Trophoblast cell (in vitro differentiated cells and primary cell): ENCODE data around the gene WDR72.
"Not testable (repeated sequence)": the region's sequence is repeated elsewhere in the genome, so short reads cannot be mapped to it uniquely, and the experiment has no call there.

Experiments
- DNase-seq, 2 donors: peaks; one replicate each; pipeline ENCODE4 v3.0.0-alpha.2; 2016
- H2AFZ ChIP-seq: 2 replicates; pipeline ENCODE4 v1.6.1; 2013; ENCODE audit warnings: low read length, moderate library complexity, mild to moderate bottlenecking; ENCODE audit not compliant: insufficient read depth, poor library complexity
- H2AK5ac ChIP-seq: 2 replicates; pipeline ENCODE4 v1.6.1; 2013; ENCODE audit warnings: mild to moderate bottlenecking, low read length
- H2BK120ac ChIP-seq: 2 replicates; pipeline ENCODE4 v1.6.1; 2013; ENCODE audit warnings: low read length, mild to moderate bottlenecking, moderate library complexity; ENCODE audit not compliant: insufficient read depth, poor library complexity
- H2BK12ac ChIP-seq: 2 replicates; pipeline ENCODE4 v1.6.1; 2013; ENCODE audit warnings: mild to moderate bottlenecking, low read length, moderate library complexity
- H2BK5ac ChIP-seq: 2 replicates; pipeline ENCODE4 v1.6.1; 2013; ENCODE audit warnings: low read length, low read depth, moderate library complexity, mild to moderate bottlenecking; ENCODE audit not compliant: poor library complexity
- H3K14ac ChIP-seq: 2 replicates; pipeline ENCODE4 v1.6.1; 2013; ENCODE audit warnings: mild to moderate bottlenecking, low read length
- H3K18ac ChIP-seq: 2 replicates; pipeline ENCODE4 v1.6.1; 2013; ENCODE audit warnings: mild to moderate bottlenecking, low read length
- H3K23ac ChIP-seq: 2 replicates; pipeline ENCODE4 v1.6.1; 2013; ENCODE audit warnings: low read length
- H3K27ac ChIP-seq: 2 replicates; pipeline ENCODE4 v1.5.1; 2013; ENCODE audit warnings: low read depth, mild to moderate bottlenecking, inconsistent platforms, low read length, moderate library complexity
- H3K27me3 ChIP-seq: 2 replicates; pipeline ENCODE4 v1.6.1; 2013; ENCODE audit warnings: inconsistent platforms, mild to moderate bottlenecking, low read length, moderate library complexity; ENCODE audit not compliant: insufficient read depth
- H3K36me3 ChIP-seq, 2 experiments: 1 replicate in 1 of 2; 2 replicates in 1 of 2; pipeline ENCODE4 v1.6.1; 2013; ENCODE audit warnings: low read length in 2 of 2, mild to moderate bottlenecking in 2 of 2, moderate library complexity in 1 of 2; ENCODE audit not compliant: insufficient read depth in 2 of 2, control insufficient read depth in 1 of 2
- H3K4ac ChIP-seq: 2 replicates; pipeline ENCODE4 v1.6.1; 2013; ENCODE audit warnings: low read depth, mild to moderate bottlenecking, low read length, moderate library complexity
- H3K4me1 ChIP-seq, 2 experiments: 1 replicate in 1 of 2; 2 replicates in 1 of 2; pipeline ENCODE4 v1.6.1; 2013; ENCODE audit warnings: low read length in 2 of 2, mild to moderate bottlenecking in 2 of 2, moderate library complexity in 1 of 2; ENCODE audit not compliant: insufficient read depth in 2 of 2, control insufficient read depth in 1 of 2
- H3K4me2 ChIP-seq: 2 replicates; pipeline ENCODE4 v1.6.1; 2013; ENCODE audit warnings: inconsistent platforms, mild to moderate bottlenecking, low read length, moderate library complexity
- H3K4me3 ChIP-seq: 2 replicates; pipeline ENCODE4 v1.5.1; 2013; ENCODE audit warnings: mild to moderate bottlenecking, low read depth, low read length, inconsistent platforms
- H3K79me1 ChIP-seq: one replicate; pipeline ENCODE4 v1.6.1; 2013; ENCODE audit warnings: low read length
- H3K79me2 ChIP-seq: 2 replicates; pipeline ENCODE4 v1.6.1; 2013; ENCODE audit warnings: low read length, mild to moderate bottlenecking; ENCODE audit not compliant: control insufficient read depth, insufficient read depth, poor library complexity
- H3K9ac ChIP-seq: 2 replicates; pipeline ENCODE4 v1.6.1; 2013; ENCODE audit warnings: mild to moderate bottlenecking, low read length
- H3K9me3 ChIP-seq: 2 replicates; pipeline ENCODE4 v1.6.1; 2013; ENCODE audit warnings: low read depth, mild to moderate bottlenecking, control low read depth, inconsistent platforms, low read length; ENCODE audit not compliant: insufficient read depth
- H4K12ac ChIP-seq: 2 replicates; pipeline ENCODE4 v1.6.1; 2013; ENCODE audit warnings: low read depth, mild to moderate bottlenecking, low read length, moderate library complexity
- H4K8ac ChIP-seq: 2 replicates; pipeline ENCODE4 v1.6.1; 2013; ENCODE audit warnings: low read depth, mild to moderate bottlenecking, low read length, moderate library complexity
- H4K91ac ChIP-seq: one replicate; pipeline ENCODE4 v1.6.1; 2013; ENCODE audit warnings: low read depth, mild to moderate bottlenecking, low read length, moderate library complexity
- WGBS: extraction: QIAGEN DNeasy Blood & Tissue Kit; methylation state at CpG from one replicate; pipeline ENCODE4 v1.1.7; 2013; ENCODE audit warnings: missing lambda C conversion rate; ENCODE audit not compliant: insufficient read length, insufficient coverage; ENCODE audit errors: extremely low coverage; 5-methylcytosine and 5-hydroxymethylcytosine counted together

The WDR72 gene

DNA sequence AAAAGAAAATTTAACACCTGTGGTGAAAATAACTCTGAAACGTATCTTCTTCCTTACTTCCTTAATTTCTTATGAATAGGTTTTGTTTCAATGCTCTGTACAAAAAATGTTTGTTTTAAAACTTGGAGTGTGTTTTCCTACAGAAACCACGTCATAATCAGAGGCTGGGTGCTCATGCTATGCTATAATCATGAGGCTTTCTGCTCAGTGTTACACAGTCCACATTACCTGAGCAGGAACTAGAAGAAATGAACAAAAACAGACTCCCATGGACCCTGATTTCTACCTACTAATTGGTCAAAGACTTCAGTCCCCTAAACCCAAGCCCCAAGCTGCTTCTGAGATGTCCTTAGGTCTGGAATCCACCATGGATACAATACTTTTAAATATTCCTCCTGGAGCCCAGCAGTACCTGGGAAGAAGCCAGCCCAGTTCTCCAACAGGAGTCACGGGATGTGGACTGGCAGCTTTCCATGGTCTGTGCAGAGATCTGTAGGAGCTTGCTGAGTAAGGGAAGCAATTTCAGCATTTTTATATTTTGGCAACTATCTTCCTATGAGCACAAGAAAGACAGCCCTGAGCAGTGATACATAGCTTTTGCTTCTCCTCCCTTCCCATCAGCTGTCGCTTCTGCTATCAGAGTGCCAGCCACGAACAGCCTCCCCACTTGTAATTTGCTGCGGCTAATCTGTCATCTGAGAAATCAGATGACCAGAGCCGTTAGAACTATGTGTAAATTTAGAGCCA, 65.6 kb downstream of the WDR72 start:
- Histone ChIP-seq H3K4ac (no peak overlapping the region), H2AFZ (no peak overlapping the region), H2BK120ac (no peak overlapping the region), H3K9ac (no peak overlapping the region), H3K4me2 (no peak overlapping the region), H3K27me3 (no peaks in the 10 kb centered on the region), H3K4me3 (no peak overlapping the region), H3K79me1 (no peaks in the 10 kb centered on the region), H3K27ac (no peak overlapping the region), H3K36me3 (no peaks in the 10 kb centered on the region), H3K18ac (no peak overlapping the region), H3K9me3 (no peaks in the 10 kb centered on the region), H4K91ac (no peak overlapping the region), H3K4me1 (no peaks in the 10 kb centered on the region), H2BK5ac (no peak overlapping the region), H2AK5ac (no peak overlapping the region), H3K79me2 (no peaks in the 10 kb centered on the region), H4K12ac (no peak overlapping the region), H3K23ac (no peak overlapping the region), H4K8ac (no peak overlapping the region), H2BK12ac (no peak overlapping the region), H3K14ac (no peak overlapping the region)
- no CpG with 5 or more reads among the region's 7 CpGs for WGBS
- DNase-seq, result no peak

DNA sequence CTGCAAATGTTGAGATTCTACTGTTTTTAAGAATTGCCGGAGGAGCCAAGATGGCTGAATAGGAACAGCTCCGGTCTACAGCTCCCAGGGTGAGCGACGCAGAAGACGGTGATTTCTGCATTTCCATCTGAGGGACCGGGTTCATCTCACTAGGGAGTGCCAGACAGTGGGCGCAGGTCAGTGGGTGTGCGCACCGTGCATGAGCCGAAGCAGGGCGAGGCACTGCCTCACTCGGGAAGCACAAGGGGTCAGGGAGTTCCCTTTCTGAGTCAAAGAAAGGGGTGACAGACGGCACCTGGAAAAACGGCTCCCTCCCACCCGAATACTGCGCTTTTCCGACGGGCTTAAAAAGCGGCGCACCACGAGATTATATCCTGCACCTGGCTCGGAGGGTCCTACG, 75.3 kb downstream of the WDR72 start:
- not testable (repeated sequence) for H3K79me1 ChIP-seq, H3K9me3 ChIP-seq, H4K12ac ChIP-seq

DNA sequence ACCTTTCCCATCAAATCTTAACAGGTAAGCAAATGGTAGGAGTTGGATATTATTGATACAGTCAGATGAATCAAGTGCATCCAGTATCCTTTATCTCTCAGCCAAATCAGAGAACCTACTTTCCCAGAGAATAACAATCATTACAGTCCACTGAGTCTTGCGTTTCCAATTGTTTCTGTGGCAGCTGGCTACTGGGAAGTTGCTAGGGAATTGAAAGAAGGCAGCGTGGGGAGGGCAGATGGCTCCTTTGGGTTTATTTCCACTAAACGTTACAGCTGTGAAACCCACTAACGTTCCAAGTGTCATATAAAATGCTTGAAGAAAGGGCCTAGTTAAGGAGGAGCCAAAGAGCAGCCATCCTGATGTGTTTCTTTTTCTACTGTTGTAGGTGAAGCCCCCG, 78.4 kb downstream of the WDR72 start:
- WGBS, result no CpG with 5 or more reads among the region's 5 CpGs
- Histone ChIP-seq H3K79me1 (no peaks in the 10 kb centered on the region), H3K27me3 (no peaks in the 10 kb centered on the region), H3K36me3 (no peaks in the 10 kb centered on the region), H4K12ac (no peak overlapping the region), H2BK5ac (no peak overlapping the region), H3K9ac (no peak overlapping the region), H3K4me3 (no peak overlapping the region), H4K91ac (no peak overlapping the region), H3K4me2 (no peak overlapping the region), H2BK120ac (no peak overlapping the region), H2BK12ac (no peak overlapping the region), H3K79me2 (no peaks in the 10 kb centered on the region), H3K4ac (no peak overlapping the region), H3K9me3 (no peaks in the 10 kb centered on the region), H3K14ac (no peak overlapping the region), H2AK5ac (no peak overlapping the region), H3K23ac (no peak overlapping the region), H3K4me1 (no peaks in the 10 kb centered on the region), H3K27ac (no peak overlapping the region), H2AFZ (no peak overlapping the region), H3K18ac (no peak overlapping the region), H4K8ac (no peak overlapping the region)
- DNase-seq, result peak in 1 of 2 donors; percentile 8

More for the DNA sequence above, 75.3 kb downstream of the WDR72 start:
- H3K4ac ChIP-seq, H3K27ac ChIP-seq, H3K4me1 ChIP-seq, H3K4me3 ChIP-seq, H3K27me3 ChIP-seq, DNase-seq, H4K91ac ChIP-seq, H2BK120ac ChIP-seq, H3K36me3 ChIP-seq, H3K18ac ChIP-seq, H3K14ac ChIP-seq, H2AK5ac ChIP-seq, H2BK12ac ChIP-seq, H2BK5ac ChIP-seq, H3K79me2 ChIP-seq, H2AFZ ChIP-seq, H3K4me2 ChIP-seq, H3K23ac ChIP-seq, H3K9ac ChIP-seq, H4K8ac ChIP-seq: not testable (repeated sequence)
- no CpG with 5 or more reads among the region's 23 CpGs for WGBS

DNA sequence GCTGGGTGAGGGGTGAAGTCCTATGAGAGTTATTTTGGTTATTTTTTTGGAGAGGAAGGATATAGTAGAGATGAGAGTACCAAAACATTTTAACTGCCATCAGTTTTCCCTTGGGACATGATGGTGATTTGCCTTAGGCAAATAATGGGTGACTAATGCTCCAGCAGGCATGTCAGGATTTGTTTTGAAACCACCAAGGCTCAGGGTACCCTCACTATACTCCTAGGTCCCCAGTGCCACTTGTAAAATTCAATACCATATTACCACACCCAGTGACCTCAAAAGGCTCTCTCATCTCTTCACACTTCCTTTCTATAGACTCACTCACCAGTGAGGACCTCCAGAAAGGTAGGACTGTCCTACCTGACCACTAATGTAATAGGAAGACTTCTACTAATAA, 83.6 kb downstream of the WDR72 start:
- H3K18ac ChIP-seq, result no peak overlapping the region

More for the DNA sequence above, 83.6 kb downstream of the WDR72 start:
- Histone ChIP-seq H4K12ac (no peak overlapping the region), H3K9me3 (no peaks in the 10 kb centered on the region), H3K79me2 (no peaks in the 10 kb centered on the region), H3K9ac (no peak overlapping the region), H3K79me1 (no peaks in the 10 kb centered on the region), H3K4ac (no peak overlapping the region), H3K4me3 (no peak overlapping the region), H3K27ac (no peak overlapping the region), H4K91ac (no peak overlapping the region), H2AK5ac (no peak overlapping the region), H3K23ac (no peak overlapping the region), H4K8ac (no peak overlapping the region), H2AFZ (no peak overlapping the region), H3K27me3 (no peaks in the 10 kb centered on the region), H3K36me3 (no peaks in the 10 kb centered on the region), H3K14ac (no peak overlapping the region), H3K4me1 (no peaks in the 10 kb centered on the region), H2BK5ac (no peak overlapping the region), H3K4me2 (no peak overlapping the region), H2BK120ac (no peak overlapping the region), H2BK12ac (no peak overlapping the region)
- peak; percentile 43 to 76 for DNase-seq
